BJ (cell line): ENCODE results near the gene NBEA. TPM values are rescaled to one million over a fixed set of nuclear protein-coding genes. Genes with fewer than 3 reads are reported as not detected.

Experiments
- CTCF ChIA-PET: fragments of 350-600 bp; formaldehyde crosslinking; extraction: SDS; loops from one replicate; lab custom pipeline; 2021; ENCODE audit warnings: antibody characterized with exemption, inconsistent platforms; lab: Yijun Ruan, JAX
- POLR2A ChIA-PET: fragments of 300-600 bp; sonication (Branson Sonifier 250); formaldehyde crosslinking; extraction: SDS; loops from one replicate; lab custom pipeline; 2021; ENCODE audit warnings: antibody characterized with exemption; lab: Charles Lee
- DNase-seq: peaks from one replicate; pipeline ENCODE4 v3.0.0-alpha.2; 2011; ENCODE audit warnings: low read depth
- H3K27me3 ChIP-seq: 2 replicates; pipeline ENCODE4 v1.6.0; 2011; ENCODE audit warnings: low read length; ENCODE audit not compliant: control insufficient read depth, insufficient read depth
- H3K36me3 ChIP-seq: 2 replicates; pipeline ENCODE4 v1.5.1; 2011; ENCODE audit warnings: low read length; ENCODE audit not compliant: control insufficient read depth, insufficient read depth
- H3K4me3 ChIP-seq: 2 replicates; pipeline ENCODE4 v1.5.1; 2011; ENCODE audit warnings: low read depth, mild to moderate bottlenecking, control low read depth, low read length
- polyA plus RNA-seq: library from polyadenylated mRNA; depleted of rRNA; stranded (reverse); fragments of >200 nt; gene quantifications from 2 replicates; pipeline ENCODE4 v1.2.3, GENCODE V29; 2011
- TF ChIP-seq, protein P1 (sequence below): IDR thresholded peaks from 2 replicates; pipeline ENCODE4 v1.5.1; 2011; ENCODE audit warnings: low read depth, mild to moderate bottlenecking, control low read depth, inconsistent platforms, low read length, moderate library complexity; ENCODE audit not compliant: insufficient read depth

Gene NBEA
- polyA plus RNA-seq, 1 experiment = 17.8 TPM

DNA sequence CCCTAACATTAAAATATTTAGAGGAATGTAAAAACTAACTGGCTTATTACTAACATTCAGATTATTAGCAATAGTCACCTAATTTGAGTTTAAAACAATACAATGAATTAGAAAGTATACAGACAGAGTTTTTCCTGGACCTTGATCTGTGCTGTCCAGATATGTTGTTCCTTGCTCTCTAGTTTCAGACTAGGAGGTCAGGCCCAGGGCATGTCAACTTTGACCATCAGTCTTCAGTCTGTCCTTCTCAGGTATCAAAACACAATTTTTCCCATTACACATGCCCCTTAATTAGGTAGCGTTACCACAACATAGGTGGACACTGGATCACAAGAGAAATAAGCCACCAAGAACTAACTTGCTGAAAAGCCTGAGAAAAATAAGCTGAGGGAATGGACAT, 337.4 kb downstream of the NBEA start:
- ChIA-PET POLR2A (interaction anchor here (0.6 kb wide), 1 partner anchor 466 kb away, joined by 3 read pairs; no protein-coding TSS in a partner anchor), CTCF (no interaction called here)
- H3K36me3 ChIP-seq = no peaks in the 10 kb centered on the region
- no peaks in the 10 kb centered on the region for H3K27me3 ChIP-seq
- no peak for DNase-seq
- TF ChIP-seq, protein P1, sequence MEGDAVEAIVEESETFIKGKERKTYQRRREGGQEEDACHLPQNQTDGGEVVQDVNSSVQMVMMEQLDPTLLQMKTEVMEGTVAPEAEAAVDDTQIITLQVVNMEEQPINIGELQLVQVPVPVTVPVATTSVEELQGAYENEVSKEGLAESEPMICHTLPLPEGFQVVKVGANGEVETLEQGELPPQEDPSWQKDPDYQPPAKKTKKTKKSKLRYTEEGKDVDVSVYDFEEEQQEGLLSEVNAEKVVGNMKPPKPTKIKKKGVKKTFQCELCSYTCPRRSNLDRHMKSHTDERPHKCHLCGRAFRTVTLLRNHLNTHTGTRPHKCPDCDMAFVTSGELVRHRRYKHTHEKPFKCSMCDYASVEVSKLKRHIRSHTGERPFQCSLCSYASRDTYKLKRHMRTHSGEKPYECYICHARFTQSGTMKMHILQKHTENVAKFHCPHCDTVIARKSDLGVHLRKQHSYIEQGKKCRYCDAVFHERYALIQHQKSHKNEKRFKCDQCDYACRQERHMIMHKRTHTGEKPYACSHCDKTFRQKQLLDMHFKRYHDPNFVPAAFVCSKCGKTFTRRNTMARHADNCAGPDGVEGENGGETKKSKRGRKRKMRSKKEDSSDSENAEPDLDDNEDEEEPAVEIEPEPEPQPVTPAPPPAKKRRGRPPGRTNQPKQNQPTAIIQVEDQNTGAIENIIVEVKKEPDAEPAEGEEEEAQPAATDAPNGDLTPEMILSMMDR = no peak
- no peak overlapping the region for H3K4me3 ChIP-seq

DNA sequence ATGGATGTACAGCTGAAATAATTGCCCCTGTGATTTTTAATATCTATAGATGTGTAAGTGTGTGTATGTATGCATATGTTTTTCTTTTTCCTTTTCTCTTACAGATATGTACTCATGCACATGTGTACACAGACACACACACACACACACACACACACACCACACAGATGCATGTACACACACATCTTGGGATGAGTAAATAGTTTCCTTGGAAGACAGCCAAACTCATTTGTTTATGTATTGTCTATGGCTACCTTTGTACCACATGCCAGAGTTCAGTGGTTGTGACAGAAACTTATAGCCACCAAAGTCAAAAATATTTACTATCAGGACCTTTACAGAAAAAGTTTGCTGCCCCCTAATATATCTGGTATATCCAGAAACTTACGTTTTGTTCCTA, 341.8 kb downstream of the NBEA start:
- DNase-seq = no peak
- Histone ChIP-seq H3K27me3 (no peaks in the 10 kb centered on the region), H3K36me3 (no peaks in the 10 kb centered on the region), H3K4me3 (no peak overlapping the region)
- CTCF ChIA-PET = no interaction called here
- TF ChIP-seq, protein P1 = no peak
- POLR2A ChIA-PET = no interaction called here

DNA sequence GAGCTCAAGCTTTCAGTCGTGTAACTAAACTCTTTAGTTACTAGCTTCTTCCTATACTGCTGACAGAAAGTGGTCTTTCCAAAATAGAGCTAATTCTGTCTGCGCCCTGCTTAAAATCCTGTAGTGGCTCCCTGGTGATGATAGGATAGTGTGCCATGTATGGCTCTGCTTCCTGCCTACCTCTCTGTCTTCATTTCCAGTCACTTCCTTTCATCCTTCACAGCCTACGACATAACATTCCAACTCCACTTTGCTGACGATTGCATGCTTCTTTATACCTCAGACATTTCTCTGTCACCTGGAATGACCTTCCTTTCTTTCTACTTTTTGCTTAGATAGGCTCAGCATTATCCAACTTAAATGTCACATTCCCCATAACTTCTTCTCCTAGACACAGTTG, 343.6 kb downstream of the NBEA start:
- no peak for DNase-seq
- no peak overlapping the region for H3K4me3 ChIP-seq
- H3K36me3 ChIP-seq = no peaks in the 10 kb centered on the region
- CTCF ChIA-PET = no interaction called here
- no peaks in the 10 kb centered on the region for H3K27me3 ChIP-seq
- POLR2A ChIA-PET = interaction anchor here (0.6 kb wide), 1 partner anchor 104 kb away, joined by 5 read pairs; no protein-coding TSS in a partner anchor
- TF ChIP-seq, protein P1 = no peak

DNA sequence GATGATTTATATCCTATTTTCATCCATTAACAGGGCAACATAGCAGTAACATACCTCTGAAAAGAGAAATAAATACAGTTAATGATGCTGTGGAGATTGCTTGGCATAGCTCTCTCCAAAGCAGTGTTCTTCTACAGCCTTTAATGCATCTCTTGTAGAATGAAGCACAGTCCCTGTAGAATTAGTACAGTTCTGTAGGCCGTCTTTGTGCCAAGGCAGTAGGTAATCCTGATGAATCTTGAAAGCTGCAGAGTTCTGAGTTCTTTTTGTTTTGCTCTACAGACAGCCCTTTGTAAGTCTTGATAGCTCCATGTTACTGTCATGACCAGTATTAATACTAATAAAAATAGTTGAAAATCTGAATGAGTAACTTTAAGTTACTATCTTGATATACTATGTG, 350.3 kb downstream of the NBEA start:
- ChIA-PET POLR2A (no interaction called here), CTCF (interaction anchor here (1.6 to 1.7 kb wide), 2 partner anchors 10 to 49 kb away, joined by 4 to 6 read pairs; no protein-coding TSS in a partner anchor)
- no peaks in the 10 kb centered on the region for H3K36me3 ChIP-seq
- no peak overlapping the region for H3K4me3 ChIP-seq
- no peaks in the 10 kb centered on the region for H3K27me3 ChIP-seq
- TF ChIP-seq, protein P1 = no peak
- no peak for DNase-seq

DNA sequence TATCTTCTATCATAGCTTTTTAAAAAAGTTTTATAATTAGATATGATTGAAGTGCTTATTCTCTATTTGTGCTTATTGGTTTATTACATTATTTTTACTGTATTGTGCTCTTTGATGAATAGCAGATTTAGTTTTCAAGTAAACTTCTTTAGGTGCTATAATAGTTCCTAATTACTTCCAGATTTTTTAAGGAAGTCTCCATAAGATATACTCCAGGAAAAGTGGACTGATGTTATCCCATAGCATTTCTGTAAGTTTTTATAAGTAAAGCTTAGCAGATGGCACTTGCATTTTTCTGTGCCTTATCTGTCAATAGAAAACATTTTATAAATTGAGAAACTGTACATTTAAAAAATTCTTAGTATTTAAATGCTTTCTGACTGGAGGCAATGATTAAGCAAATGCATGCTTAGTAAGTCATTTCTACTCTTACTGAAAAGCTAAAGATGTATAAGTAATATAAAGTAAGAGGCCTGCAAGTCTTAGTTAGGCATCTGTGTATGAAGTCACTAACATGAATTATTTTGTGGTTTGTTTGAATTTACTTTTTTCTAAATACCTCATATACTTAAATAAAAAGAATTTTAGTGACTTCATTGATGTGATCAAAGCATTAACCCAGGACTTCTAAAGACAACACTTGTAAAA, 351.6 kb downstream of the NBEA start:
- no peak overlapping the region for H3K4me3 ChIP-seq
- ChIA-PET POLR2A (interaction anchor here (0.7 kb wide), 1 partner anchor 58 kb away, joined by 3 read pairs; no protein-coding TSS in a partner anchor), CTCF (no interaction called here)
- H3K27me3 ChIP-seq = no peaks in the 10 kb centered on the region
- no peak for DNase-seq
- TF ChIP-seq, protein P1 = no peak
- no peaks in the 10 kb centered on the region for H3K36me3 ChIP-seq
